HEK293 (cell line): Measurements from ENCODE around the gene DBH.

ENCODE experiments used
- CTCF ChIA-PET: fragments of 350-600 bp; formaldehyde crosslinking; extraction: SDS; loops from one replicate; lab custom pipeline; 2021; ENCODE audit warnings: antibody characterized with exemption; lab: Yijun Ruan, JAX
- POLR2A ChIA-PET: fragments of 300-600 bp; formaldehyde crosslinking; extraction: SDS; loops from one replicate; lab custom pipeline; 2020; ENCODE audit warnings: antibody characterized with exemption, inconsistent platforms; lab: Yijun Ruan, JAX
- H3K27ac ChIP-seq: fragments of 200-500 bp; sonication (Bioruptor generic); 2 replicates; pipeline ENCODE4 v1.5.1; 2014; ENCODE audit warnings: low read depth, low read length, control low read depth, inconsistent platforms; ENCODE audit errors: extremely low read depth
- H3K36me3 ChIP-seq, 2 experiments: fragments of 200-500 bp in 1 of 2; sonication (Bioruptor generic) in 1 of 2; 1 replicate in 1 of 2; 2 replicates in 1 of 2; pipeline ENCODE4 v1.5.1; 2014 to 2017; ENCODE audit warnings: inconsistent platforms in 2 of 2, low read length in 2 of 2; ENCODE audit not compliant: control insufficient read depth in 2 of 2, insufficient read depth in 1 of 2
- H3K4me1 ChIP-seq: fragments of 200-500 bp; sonication (Bioruptor generic); 2 replicates; pipeline ENCODE4 v1.5.1; 2014; ENCODE audit warnings: mild to moderate bottlenecking, low read length, inconsistent platforms; ENCODE audit not compliant: control insufficient read depth, insufficient read depth
- H3K4me3 ChIP-seq: 2 replicates; pipeline ENCODE4 v1.5.1; 2011; ENCODE audit warnings: low read depth, mild to moderate bottlenecking, control low read depth, low read length, moderate library complexity
- H3K9me3 ChIP-seq: fragments of 200-500 bp; sonication (Bioruptor generic); 2 replicates; pipeline ENCODE4 v1.5.1; 2014; ENCODE audit warnings: low read depth, low read length, inconsistent platforms; ENCODE audit not compliant: control insufficient read depth, insufficient read depth
- GLIS1 ChIP-seq: fragments of 450-650 bp; formaldehyde crosslinking; IDR thresholded peaks from 2 replicates; pipeline ENCODE4 v1.5.1; 2016; ENCODE audit warnings: missing biosample characterization, missing genetic modification characterization
- HOXD13 ChIP-seq: sonication (generic); formaldehyde crosslinking; IDR thresholded peaks from 2 replicates; pipeline ENCODE4 v1.8.0; 2022; ENCODE audit warnings: missing genetic modification reagents, borderline replicate concordance
- SETDB1 ChIP-seq: IDR thresholded peaks from one replicate; pipeline ENCODE4 v1.6.1; 2017; ENCODE audit warnings: mild to moderate bottlenecking, low read length, moderate library complexity, mixed read lengths; ENCODE audit not compliant: insufficient read length
- ZBTB11 ChIP-seq: fragments of 450-650 bp; formaldehyde crosslinking; conservative IDR thresholded peaks from 2 replicates; pipeline ENCODE4 v1.5.1; 2016; ENCODE audit warnings: low read depth, missing biosample characterization, missing genetic modification characterization
- ZBTB6 ChIP-seq: fragments of 450-650 bp; formaldehyde crosslinking; IDR thresholded peaks from 2 replicates; pipeline ENCODE4 v1.5.1; 2017; ENCODE audit warnings: missing biosample characterization, missing genetic modification characterization
- ZFP41 ChIP-seq: fragments of 450-650 bp; formaldehyde crosslinking; IDR thresholded peaks from 2 replicates; pipeline ENCODE4 v1.5.1; 2016; ENCODE audit warnings: missing biosample characterization, missing genetic modification characterization, borderline replicate concordance
- ZNF138 ChIP-seq: fragments of 450-650 bp; formaldehyde crosslinking; IDR thresholded peaks from 2 replicates; pipeline ENCODE4 v1.5.1; 2016; ENCODE audit warnings: missing biosample characterization, missing genetic modification characterization, borderline replicate concordance
- ZNF155 ChIP-seq: fragments of 450-650 bp; formaldehyde crosslinking; IDR thresholded peaks from 2 replicates; pipeline ENCODE4 v1.5.1; 2016; ENCODE audit warnings: missing biosample characterization, missing genetic modification characterization
- ZNF16 ChIP-seq: fragments of 450-650 bp; formaldehyde crosslinking; IDR thresholded peaks from 2 replicates; pipeline ENCODE4 v1.5.1; 2016; ENCODE audit warnings: low read depth, missing biosample characterization, missing genetic modification characterization
- ZNF335 ChIP-seq: fragments of 450-650 bp; formaldehyde crosslinking; conservative IDR thresholded peaks from 2 replicates; pipeline ENCODE4 v1.5.1; 2016; ENCODE audit warnings: missing biosample characterization, missing genetic modification characterization
- ZNF354C ChIP-seq: fragments of 450-650 bp; formaldehyde crosslinking; IDR thresholded peaks from 2 replicates; pipeline ENCODE4 v1.5.1; 2016; ENCODE audit warnings: missing biosample characterization, missing genetic modification characterization, low read depth, borderline replicate concordance
- ZNF404 ChIP-seq: fragments of 450-650 bp; formaldehyde crosslinking; IDR thresholded peaks from 2 replicates; pipeline ENCODE4 v1.5.1; 2017; ENCODE audit warnings: missing biosample characterization, missing genetic modification characterization
- ZNF416 ChIP-seq: fragments of 450-650 bp; formaldehyde crosslinking; IDR thresholded peaks from 2 replicates; pipeline ENCODE4 v1.5.1; 2016; ENCODE audit warnings: missing biosample characterization, missing genetic modification characterization
- ZNF433 ChIP-seq: fragments of 450-650 bp; formaldehyde crosslinking; IDR thresholded peaks from 2 replicates; pipeline ENCODE4 v1.5.1; 2016; ENCODE audit warnings: missing biosample characterization, missing genetic modification characterization, low read depth
- ZNF558 ChIP-seq: fragments of 450-650 bp; formaldehyde crosslinking; IDR thresholded peaks from 2 replicates; pipeline ENCODE4 v1.5.1; 2016; ENCODE audit warnings: missing biosample characterization, missing genetic modification characterization
- ZNF561 ChIP-seq: fragments of 450-650 bp; IDR thresholded peaks from 2 replicates; pipeline ENCODE4 v1.5.1; 2018; ENCODE audit warnings: missing biosample characterization, missing genetic modification characterization, borderline replicate concordance
- ZNF654 ChIP-seq: fragments of 450-650 bp; formaldehyde crosslinking; IDR thresholded peaks from 2 replicates; pipeline ENCODE4 v1.5.1; 2016; ENCODE audit warnings: low read depth, missing biosample characterization, missing genetic modification characterization
- ZNF777 ChIP-seq: fragments of 450-650 bp; formaldehyde crosslinking; IDR thresholded peaks from 2 replicates; pipeline ENCODE4 v1.5.1; 2017; ENCODE audit warnings: missing biosample characterization, missing genetic modification characterization, borderline replicate concordance
- ZNF791 ChIP-seq: fragments of 450-650 bp; formaldehyde crosslinking; IDR thresholded peaks from 2 replicates; pipeline ENCODE4 v1.5.1; 2016; ENCODE audit warnings: missing biosample characterization, missing genetic modification characterization
- ZSCAN23 ChIP-seq: fragments of 450-650 bp; formaldehyde crosslinking; IDR thresholded peaks from 2 replicates; pipeline ENCODE4 v1.5.1; 2016; ENCODE audit warnings: missing biosample characterization, missing genetic modification characterization
- TF ChIP-seq, protein P1 (sequence below): fragments of 450-650 bp; formaldehyde crosslinking; IDR thresholded peaks from 2 replicates; pipeline ENCODE4 v1.5.1; 2016; ENCODE audit warnings: missing biosample characterization, missing genetic modification characterization
- TF ChIP-seq, protein P2 (sequence below): fragments of 450-650 bp; formaldehyde crosslinking; IDR thresholded peaks from 2 replicates; pipeline ENCODE4 v1.5.1; 2016; ENCODE audit warnings: missing biosample characterization, missing genetic modification characterization
- TF ChIP-seq, protein P3 (sequence below): fragments of 450-650 bp; formaldehyde crosslinking; IDR thresholded peaks from 2 replicates; pipeline ENCODE4 v1.5.1; 2017; ENCODE audit warnings: missing biosample characterization, missing genetic modification characterization

DBH gene

DNA sequence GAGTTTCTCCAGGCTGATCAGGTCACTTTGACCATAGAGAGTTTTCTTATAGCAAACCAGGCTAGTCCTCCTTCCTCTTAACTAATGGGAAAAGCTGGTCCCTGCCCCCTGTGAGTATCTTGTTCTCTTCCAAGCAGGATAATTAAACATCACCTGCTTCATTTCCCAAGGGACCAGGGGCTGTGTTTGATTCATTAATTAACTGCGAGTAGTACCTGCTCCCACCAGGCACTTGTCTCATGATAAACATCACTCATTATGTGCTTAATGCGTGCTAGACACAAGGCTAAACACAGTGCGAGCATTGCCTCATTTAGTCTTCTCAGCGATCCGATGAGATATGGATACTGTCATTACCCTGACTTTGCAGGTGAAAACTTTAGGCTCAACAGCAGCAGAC, 25.3 kb upstream of the DBH start:
- no peaks in the 10 kb centered on the region for H3K36me3 ChIP-seq
- H3K4me3 ChIP-seq, result no peak overlapping the region
- no peak overlapping the region for H3K27ac ChIP-seq
- H3K4me1 ChIP-seq, result no peaks in the 10 kb centered on the region
- POLR2A ChIA-PET, result interaction anchor here (0.7 kb wide), 1 partner anchor 131 kb away, joined by 7 read pairs; no protein-coding TSS in a partner anchor
- no peaks in the 10 kb centered on the region for H3K9me3 ChIP-seq
- no peak for TF ChIP-seq ZBTB6 (tag by site-specific recombination)
- no peak for TF ChIP-seq ZNF791
- TF ChIP-seq GLIS1 (tag by site-specific recombination), result no peak
- no peak for TF ChIP-seq ZNF654
- no peak for TF ChIP-seq ZNF335 (tag by site-specific recombination)
- TF ChIP-seq, protein P1, sequence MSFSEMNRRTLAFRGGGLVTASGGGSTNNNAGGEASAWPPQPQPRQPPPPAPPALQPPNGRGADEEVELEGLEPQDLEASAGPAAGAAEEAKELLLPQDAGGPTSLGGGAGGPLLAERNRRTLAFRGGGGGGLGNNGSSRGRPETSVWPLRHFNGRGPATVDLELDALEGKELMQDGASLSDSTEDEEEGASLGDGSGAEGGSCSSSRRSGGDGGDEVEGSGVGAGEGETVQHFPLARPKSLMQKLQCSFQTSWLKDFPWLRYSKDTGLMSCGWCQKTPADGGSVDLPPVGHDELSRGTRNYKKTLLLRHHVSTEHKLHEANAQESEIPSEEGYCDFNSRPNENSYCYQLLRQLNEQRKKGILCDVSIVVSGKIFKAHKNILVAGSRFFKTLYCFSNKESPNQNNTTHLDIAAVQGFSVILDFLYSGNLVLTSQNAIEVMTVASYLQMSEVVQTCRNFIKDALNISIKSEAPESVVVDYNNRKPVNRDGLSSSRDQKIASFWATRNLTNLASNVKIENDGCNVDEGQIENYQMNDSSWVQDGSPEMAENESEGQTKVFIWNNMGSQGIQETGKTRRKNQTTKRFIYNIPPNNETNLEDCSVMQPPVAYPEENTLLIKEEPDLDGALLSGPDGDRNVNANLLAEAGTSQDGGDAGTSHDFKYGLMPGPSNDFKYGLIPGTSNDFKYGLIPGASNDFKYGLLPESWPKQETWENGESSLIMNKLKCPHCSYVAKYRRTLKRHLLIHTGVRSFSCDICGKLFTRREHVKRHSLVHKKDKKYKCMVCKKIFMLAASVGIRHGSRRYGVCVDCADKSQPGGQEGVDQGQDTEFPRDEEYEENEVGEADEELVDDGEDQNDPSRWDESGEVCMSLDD (tag by site-specific recombination), result no peak
- TF ChIP-seq ZNF404 (tag by site-specific recombination), result no peak
- no peak for TF ChIP-seq ZNF416 (tag by site-specific recombination)
- no peak for TF ChIP-seq SETDB1
- no peak for TF ChIP-seq ZNF138 (tag by site-specific recombination)
- CTCF ChIA-PET, result no interaction called here

DNA sequence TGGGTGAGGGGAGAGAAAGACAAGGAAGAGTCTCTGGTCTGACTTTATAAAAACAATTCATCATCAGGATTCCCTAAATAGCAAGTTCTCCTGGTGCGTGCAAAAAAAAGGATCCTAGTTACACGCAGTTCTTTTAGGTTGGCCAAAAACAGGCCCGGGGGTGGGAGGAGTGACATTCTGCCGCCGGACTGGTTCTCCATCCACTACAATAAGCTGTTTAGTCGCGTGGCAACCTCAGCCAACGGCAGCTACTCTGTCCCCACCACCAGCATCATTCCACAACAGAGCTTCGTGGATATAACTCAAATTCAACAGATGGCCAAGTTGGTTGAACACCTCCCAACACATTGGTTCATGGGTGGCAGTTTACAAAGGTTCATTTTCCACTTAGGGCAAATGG, 24.1 kb upstream of the DBH start:
- Histone ChIP-seq H3K9me3 (no peaks in the 10 kb centered on the region), H3K4me3 (no peak overlapping the region), H3K36me3 (no peaks in the 10 kb centered on the region), H3K27ac (no peak overlapping the region), H3K4me1 (no peaks in the 10 kb centered on the region)
- CTCF ChIA-PET, result interaction anchor here (1.3 kb wide), 1 partner anchor 153 kb away, joined by 3 read pairs; no protein-coding TSS in a partner anchor
- POLR2A ChIA-PET, result interaction anchor here (0.5 kb wide), 1 partner anchor 103 kb away, joined by 3 read pairs; no protein-coding TSS in a partner anchor
- TF ChIP-seq ZNF433 (no peak), ZBTB11 (tag by site-specific recombination) (no peak), ZNF354C (tag by site-specific recombination) (no peak), ZNF16 (tag by site-specific recombination) (no peak), ZNF777 (tag by site-specific recombination) (no peak), ZNF155 (tag by site-specific recombination) (no peak), ZNF561 (tag by site-specific recombination) (no peak), ZNF558 (tag by site-specific recombination) (no peak), HOXD13 (CRISPR knock-in tag) (no peak), ZSCAN23 (tag by site-specific recombination) (no peak), ZFP41 (tag by site-specific recombination) (no peak)
- TF ChIP-seq, protein P2, sequence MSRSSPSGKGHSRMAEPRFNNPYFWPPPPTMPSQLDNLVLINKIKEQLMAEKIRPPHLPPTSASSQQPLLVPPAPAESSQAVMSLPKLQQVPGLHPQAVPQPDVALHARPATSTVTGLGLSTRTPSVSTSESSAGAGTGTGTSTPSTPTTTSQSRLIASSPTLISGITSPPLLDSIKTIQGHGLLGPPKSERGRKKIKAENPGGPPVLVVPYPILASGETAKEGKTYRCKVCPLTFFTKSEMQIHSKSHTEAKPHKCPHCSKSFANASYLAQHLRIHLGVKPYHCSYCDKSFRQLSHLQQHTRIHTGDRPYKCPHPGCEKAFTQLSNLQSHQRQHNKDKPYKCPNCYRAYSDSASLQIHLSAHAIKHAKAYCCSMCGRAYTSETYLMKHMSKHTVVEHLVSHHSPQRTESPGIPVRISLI (tag by site-specific recombination), result no peak
- TF ChIP-seq, protein P3, sequence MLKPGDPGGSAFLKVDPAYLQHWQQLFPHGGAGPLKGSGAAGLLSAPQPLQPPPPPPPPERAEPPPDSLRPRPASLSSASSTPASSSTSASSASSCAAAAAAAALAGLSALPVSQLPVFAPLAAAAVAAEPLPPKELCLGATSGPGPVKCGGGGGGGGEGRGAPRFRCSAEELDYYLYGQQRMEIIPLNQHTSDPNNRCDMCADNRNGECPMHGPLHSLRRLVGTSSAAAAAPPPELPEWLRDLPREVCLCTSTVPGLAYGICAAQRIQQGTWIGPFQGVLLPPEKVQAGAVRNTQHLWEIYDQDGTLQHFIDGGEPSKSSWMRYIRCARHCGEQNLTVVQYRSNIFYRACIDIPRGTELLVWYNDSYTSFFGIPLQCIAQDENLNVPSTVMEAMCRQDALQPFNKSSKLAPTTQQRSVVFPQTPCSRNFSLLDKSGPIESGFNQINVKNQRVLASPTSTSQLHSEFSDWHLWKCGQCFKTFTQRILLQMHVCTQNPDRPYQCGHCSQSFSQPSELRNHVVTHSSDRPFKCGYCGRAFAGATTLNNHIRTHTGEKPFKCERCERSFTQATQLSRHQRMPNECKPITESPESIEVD, result no peak
